Lower leg skin (tissue), 4 donors: ENCODE results near the gene TPTE. TPM values are rescaled to one million over a fixed set of nuclear protein-coding genes. Genes with fewer than 3 reads are reported as not detected.
"Not testable (repeated sequence)": the region's sequence is repeated elsewhere in the genome, so short reads cannot be mapped to it uniquely, and the experiment has no call there.

ENCODE experiments used
- DNase-seq, 2 donors: peaks; one replicate each; pipeline ENCODE4 v3.0.0-alpha.2; 2019; ENCODE audit warnings: low spot score in 2 of 2
- H3K4me3 ChIP-seq: fragments of 200-600 bp; sonication (generic); 2 replicates; pipeline ENCODE4 v1.5.1; 2017; ENCODE audit warnings: mild to moderate bottlenecking, low read depth; ENCODE audit not compliant: poor library complexity, severe bottlenecking
- CTCF ChIP-seq, 3 donors: fragments of 450-650 bp; IDR thresholded peaks; one replicate each; pipeline ENCODE4 v1.5.1; 2016; ENCODE audit warnings: antibody characterized with exemption in 3 of 3, mild to moderate bottlenecking in 3 of 3, moderate library complexity in 2 of 3
- POLR2A ChIP-seq, 2 donors: fragments of 450-650 bp; IDR thresholded peaks; one replicate each; pipeline ENCODE4 v1.6.1; 2016 to 2017; ENCODE audit warnings: antibody characterized with exemption in 2 of 2, mild to moderate bottlenecking in 1 of 2, moderate library complexity in 1 of 2
- WGBS, 2 donors: methylation state at CpG; one replicate each; pipeline ENCODE4 v1.1.5; 2018; 5-methylcytosine and 5-hydroxymethylcytosine counted together
- intact Hi-C: fragments of 100-400 bp; cut with DNase I; formaldehyde crosslinking; loops from one replicate; pipeline ENCODE4 v1.15.0; 2023; ENCODE audit warnings: low total_unique reads
- total RNA-seq, 4 donors: library from RNA; depleted of rRNA; stranded (reverse); fragments of >200 nt; gene quantifications; one replicate each; pipeline ENCODE4 v1.1.0, GENCODE V29; 2016

TPTE gene
- total RNA-seq, 4 donors from 2014 or later, result not detected

DNA sequence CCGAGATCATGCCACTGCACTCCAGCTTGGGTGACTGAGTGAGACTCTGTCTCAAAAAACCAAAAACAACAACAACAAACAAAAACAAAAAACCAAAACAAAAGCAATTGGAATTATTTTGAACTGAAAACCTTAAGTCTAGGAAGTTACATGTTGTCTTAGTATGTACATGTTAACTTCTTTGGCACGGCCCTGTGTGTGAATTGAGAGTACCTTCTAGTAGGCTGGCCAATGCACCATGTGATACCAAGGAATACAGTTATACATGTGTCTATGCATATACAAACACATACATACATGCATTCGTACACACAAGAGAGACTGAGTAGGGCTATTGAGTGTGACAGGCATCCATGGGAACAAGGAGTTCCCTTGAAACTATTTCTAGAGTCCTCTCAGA, 18.6 kb downstream of the TPTE start:
- no peak overlapping the region for H3K4me3 ChIP-seq
- DNase-seq, result no peak
- no peak for TF ChIP-seq POLR2A (IDR thresholded peaks at IDR 0.05)
- no peak for TF ChIP-seq CTCF (IDR thresholded peaks at IDR 0.05)
- WGBS, 2 donors, result 63 to 71% methylated on average over 3 of the region's 3 CpGs
- intact Hi-C loops, result no loop called here

GRCh38 chr21:10544376-10544775, 23.0 kb downstream of the TPTE start:
- intact Hi-C loops, H3K4me3 ChIP-seq, DNase-seq: not testable (repeated sequence)
- WGBS, 2 donors, result 79 to 84% methylated on average over 9 of the region's 9 CpGs

DNA sequence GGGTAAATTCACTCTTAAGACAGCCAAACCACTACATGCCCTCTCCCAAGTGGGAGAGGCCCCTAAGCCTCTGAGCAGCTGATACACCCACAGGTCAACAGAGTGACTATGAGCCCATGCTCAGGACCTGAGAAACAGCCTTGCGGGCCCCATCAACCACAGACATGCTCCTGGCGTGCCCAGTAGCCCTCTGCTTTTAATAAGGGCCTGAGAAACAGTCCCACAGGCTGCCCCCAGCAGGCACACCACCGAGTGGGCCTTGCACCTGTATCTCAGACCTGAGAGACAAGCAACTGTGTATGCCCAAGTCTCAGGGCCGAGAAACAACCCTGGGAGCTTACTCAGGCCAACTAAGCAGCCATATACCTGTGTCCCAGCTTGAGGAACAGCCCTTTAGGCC, 26.5 kb downstream of the TPTE start:
- whole genome bisulfite sequencing, 2 donors, result 31 to 35% methylated on average over 4 of the region's 4 CpGs
- DNase-seq, H3K4me3 ChIP-seq, intact Hi-C loops: not testable (repeated sequence)

GRCh38 chr21:10548331-10548954, 27.1 kb downstream of the TPTE start:
- H3K4me3 ChIP-seq, intact Hi-C loops: not testable (repeated sequence)

GRCh38 chr21:10570803-10571202, 49.4 kb downstream of the TPTE start:
- DNase-seq, intact Hi-C loops, H3K4me3 ChIP-seq: not testable (repeated sequence)
- WGBS, 2 donors, result 38 to 57% methylated on average over 2 of the region's 2 CpGs

More at GRCh38 chr21:10548331-10548954, 27.1 kb downstream of the TPTE start:
- not testable (repeated sequence) for DNase-seq
- WGBS, 2 donors, result 74 to 83% methylated on average over 2 of the region's 2 CpGs

DNA sequence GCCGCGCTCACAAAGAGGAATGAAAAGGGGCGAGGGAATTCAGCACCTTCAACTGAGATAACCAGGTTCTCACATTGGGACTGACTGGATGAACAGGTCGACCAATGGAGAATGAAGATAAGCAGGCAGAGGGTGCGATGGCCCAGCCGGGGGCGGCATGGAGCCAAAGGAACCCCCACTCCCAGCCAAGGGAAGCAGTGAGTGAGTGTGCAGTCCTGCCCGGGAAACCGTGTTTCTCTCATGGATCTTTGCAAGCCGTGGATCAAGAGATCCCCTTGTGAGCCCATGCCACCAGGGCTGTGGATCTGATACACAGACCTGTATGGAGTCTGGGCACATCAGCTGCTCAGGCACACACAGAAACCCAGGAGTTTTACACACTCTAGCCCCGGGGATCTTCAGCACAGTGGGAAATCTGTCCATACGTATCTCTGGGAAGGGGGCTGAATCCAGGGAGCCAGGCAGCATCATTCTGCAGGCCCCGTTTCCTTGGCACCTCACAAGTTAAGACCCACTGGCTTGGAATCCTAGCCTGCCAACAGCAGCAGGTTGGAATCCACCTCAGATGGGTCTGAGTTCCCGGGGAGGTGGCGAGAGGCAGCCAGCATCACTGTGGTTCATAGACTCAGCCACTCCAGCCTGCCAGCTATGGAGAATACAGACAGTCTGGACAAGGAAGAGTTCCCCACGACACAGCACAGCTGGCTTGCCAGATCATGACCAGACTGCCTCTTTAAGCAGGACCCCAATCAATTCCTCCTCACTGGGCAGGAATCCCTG, 53.3 kb downstream of the TPTE start:
- DNase-seq, intact Hi-C loops, H3K4me3 ChIP-seq: not testable (repeated sequence)
- WGBS, 2 donors, result 69 to 73% methylated on average over 16 of the region's 16 CpGs

GRCh38 chr21:10575311-10575667, 53.9 kb downstream of the TPTE start:
- H3K4me3 ChIP-seq, result no peak overlapping the region
- TF ChIP-seq CTCF (IDR thresholded peaks at IDR 0.05) (no peak), POLR2A (IDR thresholded peaks at IDR 0.05) (no peak)
- WGBS, 2 donors, result 66 to 73% methylated on average over 2 of the region's 2 CpGs
- DNase-seq, result no peak
- intact Hi-C loops, result no loop called here

GRCh38 chr21:10578910-10579309, 57.5 kb downstream of the TPTE start:
- intact Hi-C loops, DNase-seq: not testable (repeated sequence)

GRCh38 chr21:10589115-10589514, 67.7 kb downstream of the TPTE start:
- H3K4me3 ChIP-seq, intact Hi-C loops, DNase-seq: not testable (repeated sequence)
- WGBS, 2 donors, result 0 to 20% methylated on average over 1 of the region's 1 CpG

More at GRCh38 chr21:10578910-10579309, 57.5 kb downstream of the TPTE start:
- not testable (repeated sequence) for H3K4me3 ChIP-seq

GRCh38 chr21:10607074-10607473, 85.7 kb downstream of the TPTE start:
- H3K4me3 ChIP-seq, intact Hi-C loops, DNase-seq: not testable (repeated sequence)
- 61 to 66% methylated on average over 7 of the region's 7 CpGs for WGBS, 2 donors

DNA sequence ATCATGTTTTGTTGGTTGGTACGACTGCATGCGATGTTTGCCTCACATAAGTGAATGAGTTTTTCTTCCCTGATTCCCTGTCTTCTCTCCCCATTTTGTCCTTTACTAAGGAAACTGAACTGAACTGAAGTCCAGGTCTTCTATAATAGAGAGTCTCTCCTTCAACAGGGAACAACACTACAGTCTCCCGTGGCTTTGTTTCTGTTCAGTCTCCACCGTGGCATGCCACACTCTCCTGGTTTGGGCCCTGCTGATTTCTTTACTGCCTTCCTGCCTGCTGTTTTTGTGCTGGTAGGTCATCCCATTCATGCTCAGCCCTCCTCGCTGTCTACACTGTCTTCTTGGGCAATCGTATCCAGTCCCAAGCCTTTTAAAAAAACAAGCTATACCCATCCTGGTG, 92.9 kb downstream of the TPTE start:
- H3K4me3 ChIP-seq, DNase-seq, intact Hi-C loops: not testable (repeated sequence)
- 72 to 78% methylated on average over 6 of the region's 6 CpGs for WGBS, 2 donors

DNA sequence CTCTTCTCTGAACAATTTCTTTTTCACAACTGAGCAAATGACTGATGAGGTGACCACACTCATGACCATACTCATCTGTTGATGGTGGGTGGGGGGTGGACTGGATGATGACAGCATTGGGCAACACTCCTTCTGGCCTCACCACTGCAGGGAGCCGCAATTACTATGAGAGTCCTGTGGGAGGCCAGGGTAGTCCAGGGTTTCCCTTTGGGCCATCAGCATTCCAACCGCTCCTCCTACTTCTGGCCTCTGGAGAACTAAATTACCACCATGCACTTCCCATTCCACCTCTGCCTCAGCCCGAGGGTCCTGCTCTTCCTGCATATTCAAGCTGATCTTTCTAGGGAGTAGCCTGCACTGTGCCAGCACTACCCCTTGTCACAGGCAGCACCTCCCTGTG, 94.7 kb downstream of the TPTE start:
- not testable (repeated sequence) for DNase-seq
- 74 to 79% methylated on average over 3 of the region's 3 CpGs for WGBS, 2 donors

More for the DNA sequence above, 94.7 kb downstream of the TPTE start:
- H3K4me3 ChIP-seq, intact Hi-C loops: not testable (repeated sequence)
